GM18951 (cell line): ENCODE data around the gene CDK18.

Experiments used
- POLR2A ChIP-seq: IDR thresholded peaks from 4 replicates; pipeline ENCODE4 v1.6.1; 2011; ENCODE audit warnings: mild to moderate bottlenecking; ENCODE audit not compliant: insufficient read length, insufficient read depth; ENCODE audit errors: extremely low read depth
- in situ Hi-C: fragments of 300-500 bp; cut with MboI; formaldehyde crosslinking; loops from one replicate; pipeline ENCODE4 v1.12.0; 2022; ENCODE audit warnings: low sequenced_read_pairs, mixed read lengths, inconsistent platforms; ENCODE audit not compliant: unreplicated experiment

CDK18 gene

DNA sequence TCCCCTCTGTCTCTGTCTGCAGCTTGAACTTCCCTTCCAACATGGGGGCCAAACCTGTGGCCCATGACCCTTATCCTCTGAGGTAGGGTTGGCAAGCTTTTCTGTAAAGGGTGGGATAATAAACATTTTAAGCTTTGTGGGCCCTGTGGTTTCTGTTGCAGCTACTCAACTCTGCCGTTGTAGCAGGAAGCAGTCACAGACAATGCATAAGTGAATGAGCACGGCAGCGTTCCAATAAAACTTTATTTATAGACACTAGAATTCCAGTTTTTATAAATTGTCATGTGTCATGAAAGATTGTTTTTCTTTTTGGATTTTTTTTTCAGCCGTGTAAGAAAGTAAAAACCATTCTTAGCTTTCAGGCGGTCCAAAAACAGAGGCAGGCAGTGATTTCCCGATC is 18.2 kb upstream of the CDK18 start:
- in situ Hi-C loops, result loop anchor here (5.0 kb wide), 1 partner anchor 89 kb away; no protein-coding TSS in a partner anchor
- TF ChIP-seq POLR2A, result no peak

DNA sequence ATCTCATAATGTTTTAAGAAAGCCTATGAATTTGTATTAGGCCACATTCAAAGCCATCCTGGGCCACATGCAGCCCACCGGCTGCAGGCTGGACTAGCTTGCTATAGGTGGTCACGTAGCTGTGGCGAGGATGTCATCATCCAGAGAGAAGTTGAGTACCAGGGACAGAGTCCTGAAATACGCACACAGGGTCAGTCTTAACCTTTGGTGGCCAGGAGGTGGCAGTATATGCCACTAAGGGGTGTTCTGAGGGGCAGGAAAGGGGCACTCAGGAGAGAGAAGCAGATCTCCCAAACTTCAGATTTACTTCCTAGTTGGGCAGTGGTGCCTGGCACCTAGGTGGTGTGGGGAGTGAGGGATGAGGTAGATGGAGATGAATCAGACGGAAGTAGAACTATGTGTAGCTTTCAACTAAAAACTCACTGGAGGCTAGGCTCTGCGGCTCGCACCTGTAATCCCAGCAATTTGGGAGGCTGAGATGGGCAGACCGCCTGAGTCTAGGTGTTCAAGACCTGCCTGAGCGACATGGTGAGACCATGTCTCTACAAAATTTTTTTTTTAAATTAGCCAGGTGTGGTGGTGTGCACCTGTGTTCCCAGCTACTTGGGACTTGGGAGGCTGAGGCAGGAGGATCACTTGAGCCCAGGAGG is 16.3 kb upstream of the CDK18 start:
- TF ChIP-seq POLR2A, result no peak
- in situ Hi-C loops, result loop anchor here (5.0 kb wide), 1 partner anchor 91 kb away; no protein-coding TSS in a partner anchor

DNA sequence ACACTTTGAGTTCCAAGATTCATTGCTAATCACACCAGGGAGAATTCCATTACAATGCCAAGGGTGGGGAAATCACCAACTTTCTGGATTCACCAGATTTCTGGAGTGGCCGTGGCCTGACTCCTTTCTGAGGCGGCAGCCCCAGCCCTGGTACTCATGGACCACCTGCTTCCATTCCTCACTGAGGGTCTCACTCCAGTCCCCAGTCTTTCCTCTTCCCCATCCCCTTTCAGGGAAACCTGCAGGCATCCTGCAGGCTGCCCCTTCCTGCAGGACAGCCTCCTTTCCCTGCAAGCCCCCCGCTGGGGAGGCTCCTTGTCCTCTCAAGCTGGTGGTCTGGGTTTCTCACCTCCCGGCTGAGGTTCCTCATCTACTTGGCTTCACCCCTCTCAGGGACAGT is 12.7 kb upstream of the CDK18 start:
- TF ChIP-seq POLR2A, result no peak
- in situ Hi-C loops, result no loop called here

DNA sequence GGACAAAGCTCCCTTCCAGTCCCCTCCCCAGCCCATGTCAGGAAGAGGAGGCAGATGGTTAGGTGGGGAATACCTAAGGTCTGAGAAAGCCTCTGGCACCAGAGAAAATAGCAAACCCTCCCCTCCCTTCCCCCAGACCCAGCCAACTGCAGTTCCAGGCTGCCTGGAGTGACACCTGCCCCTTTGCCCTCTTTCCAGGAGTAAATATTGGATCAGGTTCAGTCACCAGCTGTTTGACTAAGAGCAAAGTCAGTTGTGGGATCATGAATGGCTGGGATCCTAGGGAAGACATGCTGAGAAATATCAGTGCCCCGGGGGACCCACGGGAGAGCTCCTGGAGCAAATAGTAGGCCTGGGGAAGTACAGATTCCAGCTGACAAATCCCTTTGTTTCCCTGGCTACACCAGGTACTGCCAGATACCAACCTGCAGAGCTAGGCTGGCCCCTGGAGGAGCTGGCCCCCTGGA is 12.2 kb upstream of the CDK18 start:
- in situ Hi-C loops, result no loop called here

DNA sequence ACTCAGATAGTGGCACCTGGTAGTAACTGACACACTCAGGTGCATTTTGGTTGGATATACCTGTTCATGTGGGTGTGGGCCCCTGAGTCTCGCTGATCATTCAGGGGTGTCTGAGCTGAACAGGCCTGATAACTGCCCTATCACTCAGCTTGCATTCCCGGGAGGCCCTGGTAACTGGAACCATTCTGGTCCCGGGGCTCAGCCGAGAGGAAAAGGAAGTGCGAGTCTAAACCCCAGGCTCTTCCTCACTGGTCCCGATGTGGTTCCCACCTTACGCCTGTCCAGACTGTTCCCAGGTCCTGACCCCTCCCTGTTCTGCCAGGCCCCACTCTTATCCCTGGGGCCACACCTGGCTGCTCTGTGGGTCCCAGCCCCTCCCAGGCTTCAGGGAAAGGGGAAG is 11.7 kb upstream of the CDK18 start:
- in situ Hi-C loops, result no loop called here
- no peak for TF ChIP-seq POLR2A

More for the DNA sequence above, 12.2 kb upstream of the CDK18 start:
- no peak for TF ChIP-seq POLR2A

DNA sequence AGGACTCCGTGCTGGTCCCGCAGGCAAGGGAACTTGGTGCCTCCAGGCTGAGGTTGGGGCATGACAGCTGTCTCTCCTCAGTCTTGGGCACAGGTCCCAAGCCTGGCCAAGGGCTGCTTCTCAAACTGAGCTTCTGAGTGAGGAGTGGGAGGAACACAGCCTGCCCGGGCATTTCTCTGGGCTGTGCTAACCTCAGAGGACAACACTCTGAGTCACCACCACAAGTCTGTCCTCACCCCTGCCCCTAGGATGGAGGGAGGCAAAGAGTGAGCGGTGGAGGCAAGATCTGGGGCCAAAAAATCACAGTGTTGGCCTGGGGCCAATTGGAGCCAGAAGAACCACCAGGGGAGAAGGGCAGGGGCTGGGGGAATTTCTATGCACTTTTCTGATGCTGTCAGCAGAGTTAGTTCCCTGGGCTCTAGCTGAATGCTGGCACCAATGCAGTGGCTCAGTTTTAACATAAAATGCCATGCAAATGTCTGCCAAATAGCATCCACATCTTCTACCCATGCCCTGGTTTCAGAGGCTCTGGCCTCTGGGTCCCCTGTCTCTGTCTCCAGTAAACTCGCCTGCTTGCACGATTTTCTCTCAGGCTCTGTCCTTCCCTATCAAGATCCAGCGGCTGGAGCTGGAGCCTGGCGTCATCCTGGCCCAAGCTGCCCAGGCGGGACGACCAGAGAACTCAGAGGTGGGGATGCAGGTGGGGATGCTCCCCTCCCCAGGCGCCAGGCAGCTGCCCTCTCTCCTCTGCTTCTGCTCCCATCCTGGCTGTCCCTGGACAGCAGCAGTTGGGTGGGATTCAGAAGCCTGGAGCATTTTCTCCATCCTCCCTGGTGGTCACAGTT is 11.0 kb upstream of the CDK18 start:
- in situ Hi-C loops, result no loop called here
- no peak for TF ChIP-seq POLR2A

DNA sequence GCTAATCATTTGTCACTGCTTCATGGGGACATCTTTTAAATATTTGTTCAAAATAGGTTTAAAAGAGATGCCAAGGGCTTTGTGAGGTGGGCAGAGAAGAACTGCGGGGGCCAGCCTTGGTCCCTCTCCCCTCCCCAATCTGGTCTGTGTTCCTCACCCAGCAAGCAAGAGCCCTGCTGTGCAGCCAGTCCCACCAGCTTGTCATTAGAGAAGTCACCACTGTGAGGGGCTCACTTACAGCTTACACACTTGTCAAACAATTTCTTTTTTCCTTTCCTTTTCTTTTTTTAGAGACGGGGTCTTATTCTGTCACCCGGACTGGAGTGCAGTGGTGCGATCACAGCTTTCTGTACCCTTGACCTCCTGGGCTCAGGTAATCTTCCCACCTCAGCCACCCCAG is 10.4 kb upstream of the CDK18 start:
- TF ChIP-seq POLR2A, result no peak
- in situ Hi-C loops, result no loop called here

DNA sequence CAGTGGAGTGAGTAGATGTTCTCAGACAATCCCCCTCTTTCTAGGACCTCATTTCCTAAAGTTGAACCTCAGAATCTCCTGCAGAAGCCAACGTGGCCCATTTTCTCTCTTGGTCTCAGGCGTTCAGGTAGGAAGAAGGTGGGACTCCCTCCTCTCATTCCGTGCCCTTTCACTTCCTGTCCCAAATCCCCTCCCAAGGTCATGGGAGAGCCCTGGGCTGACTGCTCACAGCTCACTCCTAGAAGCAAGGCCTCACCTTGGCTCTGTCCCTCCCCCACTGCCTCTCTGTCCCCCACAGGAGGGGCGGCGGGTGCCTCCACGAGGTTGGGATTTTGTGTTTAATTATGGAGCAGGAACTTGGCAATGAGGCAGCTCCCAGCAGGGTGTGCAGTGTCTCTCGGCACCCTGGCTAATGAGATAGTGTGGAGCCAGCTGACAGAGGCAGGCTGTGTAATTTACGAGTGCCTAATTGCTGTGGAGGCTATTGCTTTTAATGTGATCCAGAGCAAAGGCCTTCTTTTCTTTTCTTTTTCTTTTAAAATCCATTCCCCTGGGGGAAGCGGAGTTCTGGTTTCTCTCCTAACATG is 9.1 kb upstream of the CDK18 start:
- TF ChIP-seq POLR2A, result no peak
- in situ Hi-C loops, result no loop called here

DNA sequence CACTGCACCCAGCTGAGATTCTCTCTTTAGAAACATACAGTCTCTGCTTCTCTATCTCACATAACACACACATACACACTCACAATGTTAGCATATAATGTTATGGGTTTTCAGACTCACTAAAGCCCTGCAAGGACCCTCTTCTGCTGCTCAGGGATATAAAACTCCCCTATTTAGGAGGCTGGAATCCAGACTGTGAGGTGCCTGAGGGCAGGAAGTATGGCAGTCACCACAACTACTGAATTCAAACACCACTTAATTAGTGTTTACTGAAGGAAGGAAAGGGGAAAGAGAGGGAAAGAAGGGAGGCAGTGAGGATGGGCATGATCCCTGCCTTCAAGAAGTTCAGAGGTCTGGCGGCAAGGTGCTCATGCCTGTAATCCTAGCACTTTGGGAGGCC is 7.8 kb upstream of the CDK18 start:
- in situ Hi-C loops, result no loop called here
- no peak for TF ChIP-seq POLR2A

DNA sequence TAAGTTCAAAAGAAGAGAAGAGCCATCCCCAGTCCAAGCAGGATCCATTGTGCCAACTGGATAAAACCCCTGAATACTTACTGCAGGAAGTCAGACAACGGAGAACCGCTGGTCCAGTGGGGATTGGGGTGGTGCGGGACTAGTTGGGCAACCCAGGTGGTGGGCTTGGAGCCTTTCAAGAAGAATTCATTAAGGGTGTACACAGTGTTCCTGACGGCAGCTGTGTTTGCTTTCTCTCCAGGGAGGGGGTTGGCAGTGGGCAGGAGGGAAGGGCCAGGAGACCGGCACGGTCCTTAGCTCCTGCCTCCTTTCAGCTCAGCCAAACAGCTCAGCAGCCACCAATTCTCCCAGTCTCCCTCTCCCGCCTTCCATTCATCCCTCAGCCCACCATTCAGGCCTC is 7.1 kb upstream of the CDK18 start:
- in situ Hi-C loops, result no loop called here
- TF ChIP-seq POLR2A, result no peak

DNA sequence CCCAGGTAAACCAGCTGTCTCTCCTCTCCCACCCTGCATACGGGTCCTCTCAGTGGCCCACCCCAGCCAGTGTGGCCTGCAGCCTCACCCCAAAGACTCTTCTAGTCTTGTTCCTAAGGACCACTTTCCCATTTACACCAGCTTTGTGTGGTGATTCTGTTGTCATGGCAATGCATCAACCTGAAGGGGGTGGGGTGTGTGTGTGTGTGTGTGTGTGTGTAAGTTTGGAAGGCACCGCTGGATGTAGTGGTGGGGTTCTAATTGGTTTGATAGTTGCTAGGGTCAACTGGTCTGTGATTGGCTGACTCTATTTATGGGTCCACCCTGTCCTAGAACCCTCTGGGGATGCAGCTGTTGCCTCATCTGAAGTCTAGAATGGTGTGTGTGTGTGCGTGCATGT is 4.7 kb upstream of the CDK18 start:
- in situ Hi-C loops, result no loop called here
- no peak for TF ChIP-seq POLR2A

DNA sequence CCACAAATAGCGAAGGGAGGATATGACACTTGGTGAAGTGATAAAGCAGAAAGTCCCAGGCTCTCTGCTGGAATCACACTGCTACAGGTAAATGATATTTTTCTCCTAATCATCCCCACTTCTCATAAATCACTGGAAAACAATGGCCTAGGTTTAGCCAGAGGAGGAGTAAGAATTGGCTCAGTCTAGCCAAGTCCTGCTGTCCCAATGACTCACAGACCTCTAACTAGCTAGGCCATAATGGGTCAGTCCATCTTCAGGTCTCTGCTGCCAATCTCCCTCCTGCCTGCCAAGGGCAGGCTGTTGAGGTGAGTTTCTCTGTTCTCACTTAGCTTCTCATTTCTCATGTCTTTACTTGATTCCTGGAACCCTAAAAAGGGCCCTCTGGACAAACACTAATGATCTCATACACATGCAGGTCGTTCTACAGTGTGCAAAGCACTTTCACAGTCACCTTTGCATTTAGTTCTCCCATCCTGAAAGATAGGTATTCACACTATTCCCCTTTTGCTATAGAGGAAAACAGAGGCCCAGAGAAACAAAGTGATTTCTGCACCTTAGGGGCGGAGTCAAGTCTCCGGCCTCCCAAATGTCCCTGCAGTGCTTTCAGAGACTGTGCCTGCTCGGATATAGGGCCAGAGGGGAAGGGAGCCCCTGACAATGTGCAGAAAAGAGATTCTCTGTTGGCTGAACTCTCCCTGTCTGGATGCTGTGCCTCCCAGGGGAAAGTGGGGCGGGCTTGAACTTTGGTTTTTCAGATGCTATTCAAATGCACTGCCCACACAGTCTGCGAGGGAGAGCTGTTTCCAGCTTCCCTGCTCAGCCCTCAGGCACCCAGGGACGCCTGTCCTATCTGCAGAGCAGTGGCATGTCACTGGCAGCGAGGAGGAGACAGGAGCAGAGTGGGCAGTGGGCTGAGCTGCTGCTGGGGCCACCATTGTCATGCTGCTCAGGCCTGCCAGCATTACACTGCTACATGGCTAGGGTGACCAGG is 3.9 kb upstream of the CDK18 start:
- in situ Hi-C loops, result no loop called here
- no peak for TF ChIP-seq POLR2A

DNA sequence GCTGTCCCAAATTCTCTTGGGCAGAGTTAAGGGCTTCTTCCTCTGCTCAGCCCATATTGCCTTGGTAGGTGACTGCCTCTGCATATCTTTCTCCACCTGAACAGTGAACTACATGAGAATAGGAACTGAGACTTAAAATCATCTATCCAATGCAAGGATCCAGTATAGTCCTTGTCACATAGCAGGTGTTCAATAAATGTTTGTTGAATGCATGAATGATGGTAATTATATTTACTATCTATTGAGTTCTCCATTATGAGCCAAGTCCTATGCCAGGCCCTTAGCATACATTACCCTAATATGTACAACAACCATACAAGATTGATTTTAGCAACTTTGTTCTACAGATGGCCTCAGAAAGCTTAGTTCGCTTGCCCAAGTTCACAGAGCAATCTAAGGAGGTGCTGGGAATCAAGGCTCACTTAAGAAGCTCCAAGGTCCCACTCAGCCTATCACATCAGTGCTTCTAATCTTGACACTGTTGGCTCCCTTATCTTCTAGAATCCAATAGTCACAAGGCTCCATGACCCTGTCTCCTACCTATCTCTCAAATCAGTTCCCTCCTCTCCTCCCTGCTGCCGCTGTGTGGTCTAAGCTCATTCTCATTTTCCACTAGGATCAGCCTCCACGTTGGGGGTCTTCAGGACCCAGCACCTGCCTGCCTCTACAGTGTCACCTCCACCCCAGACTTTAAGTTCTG is 2.2 kb upstream of the CDK18 start:
- in situ Hi-C loops, result no loop called here
- TF ChIP-seq POLR2A, result no peak
